Mesodermal cell (in vitro differentiated cells): ENCODE results near the gene CENPB.

Source experiments
- H3K27ac ChIP-seq: 2 replicates; pipeline ENCODE4 v1.7.0; 2013; ENCODE audit warnings: mild to moderate bottlenecking, low read depth, low read length, moderate library complexity; ENCODE audit not compliant: severe bottlenecking
- H3K36me3 ChIP-seq: 2 replicates; pipeline ENCODE4 v1.7.1; 2013; ENCODE audit warnings: mild to moderate bottlenecking, low read length, moderate library complexity; ENCODE audit not compliant: control insufficient read depth, insufficient read depth
- H3K4me1 ChIP-seq: one replicate; pipeline ENCODE4 v1.7.1; 2013; ENCODE audit warnings: mild to moderate bottlenecking, low read length; ENCODE audit not compliant: insufficient read depth, control insufficient read depth, poor library complexity, severe bottlenecking
- H3K4me3 ChIP-seq: 2 replicates; pipeline ENCODE4 v1.7.0; 2013; ENCODE audit warnings: low read length, control low read depth, mild to moderate bottlenecking; ENCODE audit not compliant: insufficient read depth, poor library complexity, severe bottlenecking; ENCODE audit errors: extremely low read depth
- H3K9me3 ChIP-seq: 2 replicates; pipeline ENCODE4 v1.7.1; 2013; ENCODE audit warnings: mild to moderate bottlenecking, low read length, moderate library complexity; ENCODE audit not compliant: control insufficient read depth
- WGBS, 2 experiments: methylation state at CpG; one replicate each; pipeline ENCODE4 v1.1.5; 2013; ENCODE audit warnings: missing lambda C conversion rate in 2 of 2; ENCODE audit not compliant: insufficient coverage in 2 of 2; 5-methylcytosine and 5-hydroxymethylcytosine counted together

Gene CENPB

GRCh38 chr20:3738111-3739053 lies 48.2 kb downstream of the CENPB start:
- Histone ChIP-seq H3K36me3 (no peaks in the 10 kb centered on the region), H3K4me3 (no peak overlapping the region), H3K9me3 (no peaks in the 10 kb centered on the region), H3K27ac (no peak overlapping the region), H3K4me1 (no peaks in the 10 kb centered on the region)
- WGBS, 2 experiments, result 89 to 92% methylated on average over 7 to 9 of the region's 11 CpGs

GRCh38 chr20:3735768-3736167 lies 50.8 kb downstream of the CENPB start:
- H3K9me3 ChIP-seq, result no peaks in the 10 kb centered on the region
- WGBS, 2 experiments, result 85 to 88% methylated on average over 2 to 3 of the region's 4 CpGs

GRCh38 chr20:3734111-3734843 lies 52.3 kb downstream of the CENPB start:
- WGBS, 2 experiments, result 77 to 93% methylated on average over 9 to 10 of the region's 12 CpGs
- H3K9me3 ChIP-seq, result no peaks in the 10 kb centered on the region
- H3K27ac ChIP-seq, result no peak overlapping the region
- no peaks in the 10 kb centered on the region for H3K4me1 ChIP-seq
- no peak overlapping the region for H3K4me3 ChIP-seq
- H3K36me3 ChIP-seq, result no peaks in the 10 kb centered on the region

More at GRCh38 chr20:3735768-3736167, 50.8 kb downstream of the CENPB start:
- H3K27ac ChIP-seq, result no peak overlapping the region
- no peaks in the 10 kb centered on the region for H3K36me3 ChIP-seq
- no peak overlapping the region for H3K4me3 ChIP-seq
- no peaks in the 10 kb centered on the region for H3K4me1 ChIP-seq
